Endodermal cell (in vitro differentiated cells): Measurements from ENCODE around the gene NACAD. TPM values are rescaled to one million over a fixed set of nuclear protein-coding genes. Genes with fewer than 3 reads are reported as not detected.
A peak's percentile ranks its signal among the peaks of the same experiment; 100 is the strongest.

Experiments used
- DNase-seq: peaks from one replicate; pipeline ENCODE4 v3.0.0-alpha.2; 2017
- H3K27ac ChIP-seq: 2 replicates; pipeline ENCODE4 v1.5.1; 2013; ENCODE audit warnings: mild to moderate bottlenecking, low read depth, low read length, moderate library complexity
- H3K27me3 ChIP-seq: 2 replicates; pipeline ENCODE4 v1.6.1; 2013; ENCODE audit warnings: mild to moderate bottlenecking, low read length, moderate library complexity; ENCODE audit not compliant: insufficient read depth, control insufficient read depth, poor library complexity, severe bottlenecking
- H3K36me3 ChIP-seq: 2 replicates; pipeline ENCODE4 v1.7.0; 2013; ENCODE audit warnings: mild to moderate bottlenecking, low read length, moderate library complexity; ENCODE audit not compliant: control insufficient read depth, insufficient read depth
- H3K4me1 ChIP-seq: one replicate; pipeline ENCODE4 v1.7.0; 2013; ENCODE audit warnings: low read length; ENCODE audit not compliant: control insufficient read depth, insufficient read depth
- H3K4me3 ChIP-seq: 2 replicates; pipeline ENCODE4 v1.5.1; 2013; ENCODE audit warnings: mild to moderate bottlenecking, low read length, moderate library complexity
- H3K9ac ChIP-seq: 2 replicates; pipeline ENCODE4 v1.6.1; 2013; ENCODE audit warnings: mild to moderate bottlenecking, low read length, moderate library complexity; ENCODE audit not compliant: poor library complexity, severe bottlenecking; ENCODE audit errors: extremely low read depth
- H3K9me3 ChIP-seq: 2 replicates; pipeline ENCODE4 v1.6.1; 2013; ENCODE audit warnings: mild to moderate bottlenecking, low read length, moderate library complexity; ENCODE audit not compliant: control insufficient read depth
- H3K27ac Mint-ChIP-seq: 2 replicates; pipeline ENCODE4 v1.8.0; 2020; ENCODE audit warnings: mixed read lengths
- H3K27me3 Mint-ChIP-seq: 2 replicates; pipeline ENCODE4 v1.8.0; 2021; ENCODE audit warnings: mild to moderate bottlenecking, mixed read lengths; ENCODE audit not compliant: insufficient read depth
- H3K36me3 Mint-ChIP-seq: 2 replicates; pipeline ENCODE4 v1.8.0; 2020; ENCODE audit warnings: low read depth, mixed read lengths
- H3K4me1 Mint-ChIP-seq: 2 replicates; pipeline ENCODE4 v1.8.0; 2020; ENCODE audit warnings: mixed read lengths
- H3K4me3 Mint-ChIP-seq: 2 replicates; pipeline ENCODE4 v1.8.0; 2020; ENCODE audit warnings: mild to moderate bottlenecking, moderate library complexity, mixed read lengths
- H3K9me3 Mint-ChIP-seq: 2 replicates; pipeline ENCODE4 v1.8.0; 2020; ENCODE audit warnings: mild to moderate bottlenecking, mixed read lengths
- WGBS, 2 experiments: methylation state at CpG; one replicate each; pipeline versions ENCODE4 v1.1.5 to v1.1.7; 2013; ENCODE audit warnings: missing lambda C conversion rate in 2 of 2, mixed read lengths in 1 of 2; ENCODE audit not compliant: insufficient coverage in 1 of 2, insufficient read length in 1 of 2; 5-methylcytosine and 5-hydroxymethylcytosine counted together
- total RNA-seq, 2 donors: library from RNA; stranded (reverse); fragmentation: NEBNext Ultra II Directional in 1 of 2; extraction: Animal tissue kit (Norgen Biotek cat#: 25700) in 1 of 2; gene quantifications; 2 replicates in 1 of 2; 3 replicates in 1 of 2; pipeline ENCODE4 v1.2.1, GENCODE V29; 2021
- TF ChIP-seq, protein P1 (sequence below): fragments of 200-600 bp; sonication (generic); conservative IDR thresholded peaks from 2 replicates; pipeline ENCODE4 v1.5.0; 2021; ENCODE audit warnings: antibody characterized with exemption, mild to moderate bottlenecking

NACAD gene
- total RNA-seq, 2 donors from 2014 or later: 5.8 to 6.7 TPM

- Histone ChIP-seq H3K4me3 (no peak overlapping the region), H3K9ac (no peak overlapping the region), H3K36me3 (peaks cover 2% of the 10 kb centered on the region), H3K4me1 (no peaks in the 10 kb centered on the region), H3K27me3 (no peaks in the 10 kb centered on the region), H3K27ac (no peak overlapping the region), H3K9me3 (no peaks in the 10 kb centered on the region)
- no peak for DNase-seq
- Mint-ChIP-seq H3K9me3 (no peaks in the 10 kb centered on the region), H3K27ac (no peak overlapping the region), H3K4me1 (no peaks in the 10 kb centered on the region), H3K4me3 (no peak overlapping the region), H3K36me3 (peaks cover 3% of the 10 kb centered on the region), H3K27me3 (no peaks in the 10 kb centered on the region)
- TF ChIP-seq, protein P1, sequence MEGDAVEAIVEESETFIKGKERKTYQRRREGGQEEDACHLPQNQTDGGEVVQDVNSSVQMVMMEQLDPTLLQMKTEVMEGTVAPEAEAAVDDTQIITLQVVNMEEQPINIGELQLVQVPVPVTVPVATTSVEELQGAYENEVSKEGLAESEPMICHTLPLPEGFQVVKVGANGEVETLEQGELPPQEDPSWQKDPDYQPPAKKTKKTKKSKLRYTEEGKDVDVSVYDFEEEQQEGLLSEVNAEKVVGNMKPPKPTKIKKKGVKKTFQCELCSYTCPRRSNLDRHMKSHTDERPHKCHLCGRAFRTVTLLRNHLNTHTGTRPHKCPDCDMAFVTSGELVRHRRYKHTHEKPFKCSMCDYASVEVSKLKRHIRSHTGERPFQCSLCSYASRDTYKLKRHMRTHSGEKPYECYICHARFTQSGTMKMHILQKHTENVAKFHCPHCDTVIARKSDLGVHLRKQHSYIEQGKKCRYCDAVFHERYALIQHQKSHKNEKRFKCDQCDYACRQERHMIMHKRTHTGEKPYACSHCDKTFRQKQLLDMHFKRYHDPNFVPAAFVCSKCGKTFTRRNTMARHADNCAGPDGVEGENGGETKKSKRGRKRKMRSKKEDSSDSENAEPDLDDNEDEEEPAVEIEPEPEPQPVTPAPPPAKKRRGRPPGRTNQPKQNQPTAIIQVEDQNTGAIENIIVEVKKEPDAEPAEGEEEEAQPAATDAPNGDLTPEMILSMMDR: no peak
- 95 to 100% methylated on average over 1 to 9 of the region's 9 CpGs for WGBS, 2 experiments
Measured at GRCh38 chr7:45081670-45081974, 7.1 kb downstream of the NACAD start.

DNA sequence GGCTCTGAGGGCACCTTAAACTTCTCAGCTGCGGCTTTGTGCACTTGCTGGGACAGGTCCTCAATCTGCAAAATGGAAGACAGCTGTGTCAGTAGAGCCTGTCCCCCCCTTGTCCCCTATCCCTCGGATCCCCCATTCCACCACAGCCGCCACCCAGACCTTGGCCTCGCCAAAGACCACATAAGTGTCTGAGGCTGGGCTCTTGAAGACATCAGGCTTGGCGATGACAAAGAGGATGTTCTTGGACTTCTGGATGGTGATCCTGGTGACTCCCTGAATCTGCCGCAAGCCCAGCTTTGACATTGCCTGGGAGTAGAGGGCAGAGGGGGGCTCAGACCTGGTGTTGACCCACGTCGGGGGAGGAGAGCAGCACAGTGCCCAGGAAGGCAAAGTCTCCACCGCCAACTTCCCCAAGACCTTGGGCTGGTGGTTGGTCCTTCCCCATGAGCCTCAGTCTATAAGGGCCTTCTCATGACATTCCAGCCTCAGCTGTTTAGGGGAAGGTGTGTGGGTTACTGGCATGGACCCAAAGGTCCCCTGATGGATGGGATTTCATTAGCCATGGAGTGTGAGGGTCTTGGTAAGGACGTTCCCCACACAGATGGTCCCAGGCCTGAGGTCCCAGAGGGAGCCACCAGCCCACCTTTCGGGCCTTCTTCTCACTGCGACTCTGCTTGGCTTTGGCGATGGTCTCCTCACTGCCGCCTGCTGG is 7.7 kb downstream of the NACAD start:
- Histone ChIP-seq H3K9ac (no peak overlapping the region), H3K27me3 (no peaks in the 10 kb centered on the region), H3K4me1 (no peaks in the 10 kb centered on the region), H3K4me3 (no peak overlapping the region), H3K9me3 (no peaks in the 10 kb centered on the region), H3K27ac (no peak overlapping the region), H3K36me3 (peaks cover 2% of the 10 kb centered on the region)
- peaks cover 6% of the 10 kb centered on the region for H3K36me3 Mint-ChIP-seq
- TF ChIP-seq, protein P1: no peak
- DNase-seq: no peak
- no peak overlapping the region for H3K4me3 Mint-ChIP-seq
- H3K4me1 Mint-ChIP-seq: no peaks in the 10 kb centered on the region
- H3K9me3 Mint-ChIP-seq: no peaks in the 10 kb centered on the region
- H3K27me3 Mint-ChIP-seq: no peaks in the 10 kb centered on the region
- WGBS, 2 experiments: 93 to 96% methylated on average over 8 to 14 of the region's 14 CpGs
- no peak overlapping the region for H3K27ac Mint-ChIP-seq

- peaks cover 9% of the 10 kb centered on the region for H3K36me3 Mint-ChIP-seq
- H3K9me3 ChIP-seq: no peaks in the 10 kb centered on the region
- H3K4me1 ChIP-seq: no peaks in the 10 kb centered on the region
- no peaks in the 10 kb centered on the region for H3K9me3 Mint-ChIP-seq
- no peaks in the 10 kb centered on the region for H3K27me3 Mint-ChIP-seq
- WGBS, 2 experiments: 89 to 95% methylated on average over 8 to 17 of the region's 17 CpGs
- no peak overlapping the region for H3K27ac ChIP-seq
- H3K4me3 Mint-ChIP-seq: no peak overlapping the region
- TF ChIP-seq, protein P1: no peak
- H3K36me3 ChIP-seq: peaks cover 7% of the 10 kb centered on the region
- peak; percentile 27 for DNase-seq
- no peak overlapping the region for H3K4me3 ChIP-seq
- H3K9ac ChIP-seq: no peak overlapping the region
- H3K27ac Mint-ChIP-seq: no peak overlapping the region
- no peaks in the 10 kb centered on the region for H3K27me3 ChIP-seq
- H3K4me1 Mint-ChIP-seq: no peaks in the 10 kb centered on the region
Measured at GRCh38 chr7:45080265-45080957, 8.4 kb downstream of the NACAD start.
